Activated naive CD4-positive, alpha-beta T cell treated with anti-CD3 and anti-CD28 coated beads, Interleukin-2, amount 50 U/mL, for 24 hours (primary cell): Measurements from ENCODE around the gene MACF1.

Experiments used
- H3K27ac Mint-ChIP-seq: one replicate; pipeline ENCODE4 v1.8.0; 2021; ENCODE audit warnings: mild to moderate bottlenecking, mixed read lengths
- H3K27me3 Mint-ChIP-seq: one replicate; pipeline ENCODE4 v1.8.0; 2021; ENCODE audit warnings: mixed read lengths
- H3K36me3 Mint-ChIP-seq: one replicate; pipeline ENCODE4 v1.8.0; 2021; ENCODE audit warnings: mixed read lengths
- H3K4me1 Mint-ChIP-seq: one replicate; pipeline ENCODE4 v1.8.0; 2021; ENCODE audit warnings: mixed read lengths
- H3K4me3 Mint-ChIP-seq: one replicate; pipeline ENCODE4 v1.8.0; 2021; ENCODE audit warnings: mild to moderate bottlenecking, mixed read lengths
- H3K9me3 Mint-ChIP-seq: one replicate; pipeline ENCODE4 v1.8.0; 2021; ENCODE audit warnings: mixed read lengths

MACF1 gene

DNA sequence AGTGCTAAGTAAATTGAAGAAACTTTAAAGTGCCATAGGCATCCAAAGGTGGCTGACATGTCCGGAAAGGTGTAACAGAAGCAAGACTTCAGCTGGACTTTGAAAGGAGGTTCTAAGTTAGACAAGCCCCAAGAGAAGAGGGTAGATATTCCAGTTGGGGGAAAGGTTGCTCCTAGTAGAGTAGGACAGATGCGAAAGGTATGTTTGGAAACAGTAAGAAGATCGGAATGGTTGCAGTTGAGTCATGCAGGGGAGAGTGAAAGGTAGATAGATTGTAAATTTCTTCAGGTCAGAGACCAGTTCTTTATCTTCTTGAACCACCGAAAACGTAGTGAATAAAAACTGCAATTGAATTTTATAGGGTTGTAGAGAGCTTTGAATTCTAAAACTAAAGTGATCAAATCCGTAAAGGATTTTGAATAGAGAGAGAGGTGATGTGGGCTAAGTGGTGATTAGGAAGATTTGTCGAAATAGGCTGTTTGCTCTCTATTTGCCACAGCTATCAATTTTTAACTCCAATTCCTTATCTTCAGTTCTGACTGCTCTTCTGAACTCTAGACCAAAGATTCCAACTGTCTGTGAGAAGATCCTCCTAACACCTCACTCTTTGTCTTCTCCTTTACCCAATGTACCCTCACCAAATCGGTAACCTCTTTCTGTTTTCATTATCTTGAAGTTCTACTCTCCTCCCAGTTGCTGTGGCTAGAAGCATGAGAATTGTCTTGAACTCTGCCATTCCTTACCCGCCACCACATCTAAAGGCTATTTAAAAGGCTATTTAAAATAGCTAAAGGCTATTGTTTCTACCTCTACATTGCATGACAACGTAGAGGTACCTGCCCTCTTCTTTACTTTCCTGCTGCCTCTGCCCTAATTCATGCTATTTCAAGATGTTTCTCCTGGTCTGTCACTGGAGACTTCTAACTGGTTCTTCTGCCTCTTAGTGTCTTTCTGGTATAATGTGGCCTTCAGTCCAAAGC is 16.7 kb downstream of the MACF1 start:
- peaks cover 72% of the 10 kb centered on the region for H3K4me1 Mint-ChIP-seq
- H3K9me3 Mint-ChIP-seq, result no peaks in the 10 kb centered on the region
- no peaks in the 10 kb centered on the region for H3K27me3 Mint-ChIP-seq
- peaks cover 13% of the 10 kb centered on the region for H3K36me3 Mint-ChIP-seq
- H3K27ac Mint-ChIP-seq, result peak overlapping the region; percentile 91
- H3K4me3 Mint-ChIP-seq, result peak overlapping the region; percentile 30

DNA sequence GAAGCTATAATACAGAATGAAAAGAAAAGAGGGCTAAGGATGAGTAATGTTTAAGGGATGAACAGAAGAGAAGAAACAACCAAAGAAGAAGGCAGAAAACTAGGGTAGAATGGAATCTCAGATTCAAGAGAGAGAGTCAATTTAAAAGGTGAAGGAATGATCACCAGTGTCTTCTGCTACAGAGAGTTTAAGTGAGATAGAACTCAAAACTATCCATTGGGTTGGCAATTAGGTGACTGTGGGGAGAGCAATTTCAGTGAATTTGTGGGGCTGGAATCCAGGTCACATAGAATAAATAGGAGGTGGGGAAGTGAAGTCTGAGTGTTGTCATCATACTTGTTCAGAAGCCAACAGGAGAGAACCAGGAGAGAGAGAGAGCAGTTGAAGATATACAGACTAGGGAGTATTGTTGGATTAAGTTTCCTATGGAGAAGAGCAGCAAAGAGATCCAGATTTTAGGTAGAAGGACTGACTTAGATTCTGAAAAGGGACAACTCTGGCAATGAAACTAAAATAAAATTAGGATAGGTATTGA is 19.9 kb downstream of the MACF1 start:
- Mint-ChIP-seq H3K9me3 (no peaks in the 10 kb centered on the region), H3K27me3 (no peaks in the 10 kb centered on the region), H3K4me3 (no peak overlapping the region), H3K27ac (peak overlapping the region; percentile 26), H3K36me3 (peaks cover 13% of the 10 kb centered on the region), H3K4me1 (peaks cover 75% of the 10 kb centered on the region)

DNA sequence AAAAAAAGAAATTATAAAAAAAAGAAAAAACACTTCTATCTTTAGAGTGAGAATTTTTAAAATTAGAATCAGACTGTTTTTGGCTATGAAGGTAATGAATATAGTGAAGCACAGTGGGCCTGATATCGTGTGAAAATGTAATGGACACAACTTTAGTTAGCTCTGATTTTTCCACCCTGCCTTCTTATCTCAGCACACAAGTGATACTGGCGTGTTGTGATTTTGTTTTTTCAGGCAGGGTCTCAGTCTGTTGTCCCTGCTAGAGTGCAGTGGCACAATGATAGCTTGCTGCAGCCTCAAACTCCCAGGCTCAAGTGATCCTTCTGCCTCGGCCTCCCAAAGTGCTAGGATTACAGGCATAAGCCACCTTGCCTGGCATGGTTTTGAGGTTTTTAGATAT is 22.3 kb downstream of the MACF1 start:
- Mint-ChIP-seq H3K4me3 (no peak overlapping the region), H3K4me1 (peaks cover 77% of the 10 kb centered on the region), H3K9me3 (no peaks in the 10 kb centered on the region), H3K36me3 (peaks cover 12% of the 10 kb centered on the region), H3K27ac (peak overlapping the region; percentile 82), H3K27me3 (no peaks in the 10 kb centered on the region)

DNA sequence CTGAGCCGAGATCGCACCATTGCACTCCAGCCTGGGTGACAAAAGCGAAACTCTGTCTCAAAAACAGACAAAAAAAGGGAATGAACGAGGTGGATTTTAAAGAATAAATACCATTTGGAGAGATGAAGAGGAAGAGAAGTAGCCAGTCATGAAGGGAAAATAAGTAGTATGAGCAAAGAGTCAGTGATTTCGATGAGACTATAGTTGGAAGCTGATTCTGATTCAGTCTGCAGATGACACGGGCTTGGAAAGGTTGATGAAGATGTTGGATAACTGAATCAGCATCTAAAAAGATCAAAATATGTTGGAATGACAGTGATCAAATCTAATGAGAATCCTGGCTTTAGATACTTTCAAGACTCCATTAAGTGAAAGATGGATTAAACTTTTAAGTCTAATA is 23.8 kb downstream of the MACF1 start:
- peaks cover 11% of the 10 kb centered on the region for H3K36me3 Mint-ChIP-seq
- peak overlapping the region; percentile 32 for H3K27ac Mint-ChIP-seq
- H3K9me3 Mint-ChIP-seq, result no peaks in the 10 kb centered on the region
- peaks cover 76% of the 10 kb centered on the region for H3K4me1 Mint-ChIP-seq
- no peaks in the 10 kb centered on the region for H3K27me3 Mint-ChIP-seq
- H3K4me3 Mint-ChIP-seq, result no peak overlapping the region

DNA sequence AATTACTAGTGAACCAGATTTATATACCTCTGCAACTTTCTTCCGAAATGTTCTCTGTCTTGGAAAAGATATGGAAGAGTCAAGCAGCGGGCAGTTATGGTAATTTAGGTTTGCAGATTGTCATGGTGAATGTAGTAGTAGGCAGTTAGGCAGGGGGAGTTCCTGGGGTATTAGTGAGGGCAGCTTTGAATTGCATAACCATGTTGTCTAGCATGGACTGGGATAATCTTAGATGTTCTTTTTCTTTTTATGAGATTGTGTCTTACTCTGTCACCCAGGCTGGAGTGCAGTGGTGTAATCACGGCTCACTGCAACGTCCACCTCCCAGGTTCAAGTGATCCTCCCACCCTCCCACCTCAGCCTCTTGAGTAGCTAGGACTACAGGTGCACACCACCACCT is 25.0 kb downstream of the MACF1 start:
- Mint-ChIP-seq H3K4me1 (peaks cover 67% of the 10 kb centered on the region), H3K27ac (peak overlapping the region; percentile 69), H3K27me3 (no peaks in the 10 kb centered on the region), H3K4me3 (peak overlapping the region; percentile 43), H3K36me3 (peaks cover 6% of the 10 kb centered on the region), H3K9me3 (no peaks in the 10 kb centered on the region)

DNA sequence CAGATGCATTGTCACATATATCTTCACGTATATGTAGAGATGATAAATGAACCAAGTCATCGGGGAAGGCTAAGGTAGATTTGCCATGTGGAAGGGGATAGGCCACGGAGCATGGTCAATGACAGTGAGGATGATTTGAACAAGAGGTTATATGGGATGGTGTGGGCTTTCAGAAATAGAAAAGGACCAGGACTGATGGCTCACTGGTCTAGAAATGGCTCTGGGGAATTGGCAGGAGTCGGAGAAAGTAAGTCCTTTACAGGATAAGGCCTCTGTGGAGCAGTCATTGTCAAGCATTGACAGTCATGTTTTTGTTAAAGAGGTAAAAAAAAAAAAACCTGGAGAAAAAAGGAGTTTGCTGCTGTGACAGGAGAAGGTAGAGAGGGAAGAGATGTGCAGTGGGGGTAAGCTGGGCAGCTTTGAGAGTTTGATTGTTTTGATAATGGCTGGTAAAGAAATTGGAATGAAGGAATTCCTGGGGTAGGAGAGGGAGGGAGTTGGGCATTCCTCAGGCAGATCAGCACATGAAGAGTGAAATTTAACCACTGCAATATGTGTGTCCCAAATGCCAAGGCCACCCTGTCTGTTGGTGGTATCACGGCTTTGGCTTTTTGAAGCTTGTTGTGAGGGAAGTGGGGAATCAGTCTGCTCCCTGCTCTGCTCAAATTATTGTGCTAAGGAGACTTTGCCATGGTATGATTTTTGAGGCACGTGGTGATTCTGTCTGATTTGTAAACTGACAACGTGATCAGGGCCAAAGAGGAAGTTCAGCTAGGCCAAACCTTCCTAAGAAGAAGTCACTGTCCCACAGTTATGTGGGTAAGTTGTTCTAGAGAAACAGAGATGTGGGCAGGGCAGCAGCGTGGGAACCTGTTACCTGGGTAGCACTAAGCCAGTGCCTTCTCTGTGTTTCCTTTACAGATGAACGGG is 26.0 kb downstream of the MACF1 start:
- no peaks in the 10 kb centered on the region for H3K27me3 Mint-ChIP-seq
- peaks cover 66% of the 10 kb centered on the region for H3K4me1 Mint-ChIP-seq
- H3K36me3 Mint-ChIP-seq, result peaks cover 9% of the 10 kb centered on the region
- H3K9me3 Mint-ChIP-seq, result no peaks in the 10 kb centered on the region
- H3K27ac Mint-ChIP-seq, result peak overlapping the region; percentile 92
- H3K4me3 Mint-ChIP-seq, result peak overlapping the region; percentile 82

DNA sequence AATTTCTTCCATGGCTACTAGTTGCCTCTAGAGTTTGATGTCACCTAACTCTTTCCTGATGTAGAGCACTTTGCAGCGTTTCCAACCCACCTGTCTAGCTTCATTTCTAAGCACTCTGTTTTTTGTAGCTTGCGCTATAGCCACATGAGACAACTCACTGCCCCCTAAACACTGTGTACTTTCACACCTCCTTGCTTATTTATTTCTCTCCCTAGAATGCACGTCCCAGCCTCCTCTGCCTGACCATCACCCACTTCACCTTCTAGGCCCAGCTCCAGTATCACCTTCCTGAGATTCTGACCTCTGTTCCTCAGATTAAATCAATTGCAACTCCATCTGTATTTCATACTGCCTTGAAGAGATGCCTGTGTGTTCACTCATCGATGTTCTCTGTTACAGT is 32.5 kb downstream of the MACF1 start:
- H3K27ac Mint-ChIP-seq, result peak overlapping the region; percentile 37

DNA sequence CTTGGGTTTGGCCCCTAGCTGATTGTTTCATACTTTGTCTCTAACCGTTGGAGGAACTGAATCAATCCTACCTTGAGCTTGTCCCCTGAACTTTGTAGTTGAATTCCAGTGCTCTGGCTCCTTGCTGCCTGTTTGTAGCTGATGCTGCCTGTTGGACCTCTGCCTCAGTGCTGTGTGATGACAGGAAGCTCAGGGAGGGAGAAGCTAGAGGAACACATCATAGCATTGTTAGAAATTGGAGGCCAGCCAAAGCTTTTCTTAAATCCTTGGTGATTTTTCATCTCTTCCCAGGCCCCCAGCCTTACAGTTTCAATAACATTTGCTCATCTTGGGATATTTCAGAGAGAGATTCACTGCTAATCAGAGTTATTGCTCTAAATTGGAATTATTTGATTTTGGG is 34.0 kb downstream of the MACF1 start:
- no peak overlapping the region for H3K4me3 Mint-ChIP-seq
- H3K4me1 Mint-ChIP-seq, result peaks cover 59% of the 10 kb centered on the region
- no peaks in the 10 kb centered on the region for H3K9me3 Mint-ChIP-seq
- H3K27ac Mint-ChIP-seq, result peak overlapping the region; percentile 23
- H3K36me3 Mint-ChIP-seq, result peaks cover 17% of the 10 kb centered on the region
- no peaks in the 10 kb centered on the region for H3K27me3 Mint-ChIP-seq

More for the DNA sequence above, 32.5 kb downstream of the MACF1 start:
- Mint-ChIP-seq H3K4me1 (peaks cover 64% of the 10 kb centered on the region), H3K27me3 (no peaks in the 10 kb centered on the region), H3K9me3 (no peaks in the 10 kb centered on the region), H3K4me3 (no peak overlapping the region), H3K36me3 (peaks cover 20% of the 10 kb centered on the region)

DNA sequence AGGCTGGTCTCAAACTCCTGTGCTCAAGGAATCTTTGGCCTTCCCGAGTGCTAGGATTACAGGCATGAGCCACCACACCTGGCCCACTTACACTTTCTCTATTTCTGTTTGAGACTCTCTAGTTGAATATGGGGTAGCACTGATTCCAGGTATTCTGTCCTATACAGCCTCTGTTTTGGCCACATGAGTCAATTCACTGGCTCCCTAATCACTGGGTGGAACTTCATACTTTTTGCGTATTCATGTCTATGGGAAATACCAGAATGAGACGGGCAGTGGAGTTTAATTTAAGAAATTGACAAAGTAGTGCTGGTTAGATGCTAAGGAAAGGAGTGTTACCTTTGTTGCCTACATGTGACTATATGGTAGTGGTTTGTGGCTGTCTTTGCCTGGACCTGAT is 35.5 kb downstream of the MACF1 start:
- peak overlapping the region; percentile 97 for H3K27ac Mint-ChIP-seq
- peaks cover 17% of the 10 kb centered on the region for H3K36me3 Mint-ChIP-seq
- H3K4me3 Mint-ChIP-seq, result no peak overlapping the region
- peaks cover 64% of the 10 kb centered on the region for H3K4me1 Mint-ChIP-seq
- no peaks in the 10 kb centered on the region for H3K27me3 Mint-ChIP-seq
- H3K9me3 Mint-ChIP-seq, result no peaks in the 10 kb centered on the region

DNA sequence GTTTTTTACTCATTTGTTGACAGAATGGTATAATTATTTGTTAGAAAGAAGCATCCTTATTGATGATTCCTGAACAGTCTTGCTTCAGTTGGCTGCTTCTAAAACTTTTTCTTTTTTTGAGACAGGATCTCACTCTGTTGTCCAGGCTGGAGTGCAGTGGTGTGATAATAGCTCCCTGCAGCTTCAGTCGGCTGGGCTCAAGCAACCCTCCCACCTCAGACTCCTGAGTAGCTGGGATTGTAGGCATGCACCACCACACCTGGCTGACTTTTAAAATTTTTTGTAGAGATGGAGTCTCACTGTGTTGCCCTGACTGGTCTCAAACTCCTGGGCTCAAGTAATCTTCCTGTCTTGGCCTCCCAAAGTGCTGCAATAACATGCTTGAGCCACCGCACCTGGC is 38.8 kb downstream of the MACF1 start:
- Mint-ChIP-seq H3K27ac (no peak overlapping the region), H3K27me3 (no peaks in the 10 kb centered on the region), H3K4me3 (no peak overlapping the region), H3K9me3 (no peaks in the 10 kb centered on the region), H3K36me3 (peaks cover 14% of the 10 kb centered on the region), H3K4me1 (peaks cover 56% of the 10 kb centered on the region)

DNA sequence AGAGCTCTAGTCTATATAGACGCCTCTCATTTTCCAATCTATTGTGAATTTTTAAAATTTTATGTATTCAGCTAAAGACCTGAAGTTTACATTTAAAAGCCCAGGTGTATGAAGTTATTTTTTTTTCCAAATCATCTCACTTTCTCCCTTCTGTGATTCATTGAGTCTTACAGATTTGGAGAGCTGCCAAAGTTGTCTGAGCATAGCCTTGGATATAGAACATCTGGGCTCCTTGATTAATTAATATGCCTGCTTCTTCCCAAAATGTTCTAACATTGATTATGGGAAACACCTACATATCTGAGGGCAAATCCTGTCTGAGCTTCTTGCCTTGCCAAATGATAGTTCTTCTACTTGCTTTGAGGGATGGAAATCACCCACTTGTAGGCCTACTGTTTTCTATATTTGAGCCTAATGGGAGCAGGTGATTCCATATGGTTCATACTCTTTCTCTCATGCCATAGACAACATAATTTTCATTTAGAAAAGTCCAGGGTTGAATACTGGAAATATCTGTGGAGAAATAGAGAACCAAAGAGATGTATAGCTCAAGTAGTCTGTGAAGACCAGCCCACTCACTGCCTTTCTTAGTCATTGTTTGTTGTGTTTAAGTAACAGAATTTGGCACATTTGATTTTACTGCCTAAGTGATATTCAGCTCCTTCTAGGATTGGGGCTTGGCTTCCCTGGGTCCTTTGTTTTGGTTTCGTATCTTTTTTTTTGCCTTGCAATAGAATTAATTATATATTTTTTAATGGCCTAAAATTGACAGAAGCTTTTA is 46.2 kb downstream of the MACF1 start:
- peak overlapping the region; percentile 89 for H3K27ac Mint-ChIP-seq
- peak overlapping the region; percentile 59 for H3K4me3 Mint-ChIP-seq
- no peaks in the 10 kb centered on the region for H3K9me3 Mint-ChIP-seq
- H3K27me3 Mint-ChIP-seq, result no peaks in the 10 kb centered on the region
- H3K36me3 Mint-ChIP-seq, result peaks cover 26% of the 10 kb centered on the region
- peaks cover 57% of the 10 kb centered on the region for H3K4me1 Mint-ChIP-seq

DNA sequence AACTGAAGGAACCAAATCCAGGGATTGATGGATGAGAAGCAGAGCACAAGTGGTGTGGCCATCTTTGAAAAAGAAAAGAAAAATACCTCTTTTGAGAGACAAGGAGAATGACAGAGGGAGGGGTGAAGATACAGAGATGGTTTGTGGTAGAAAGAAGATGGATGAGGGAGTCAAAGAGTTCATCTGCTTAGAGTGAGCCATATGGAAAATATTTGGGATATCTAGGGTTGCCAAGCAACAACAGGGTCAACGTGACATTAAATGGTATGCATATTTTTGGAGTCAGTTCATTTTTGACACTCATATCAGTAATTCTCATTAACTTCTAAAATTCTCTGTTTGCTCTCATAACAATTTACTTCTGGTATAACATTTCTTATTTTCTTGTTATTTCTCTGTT is 50.7 kb downstream of the MACF1 start:
- no peak overlapping the region for H3K4me3 Mint-ChIP-seq
- no peaks in the 10 kb centered on the region for H3K27me3 Mint-ChIP-seq
- H3K36me3 Mint-ChIP-seq, result peaks cover 18% of the 10 kb centered on the region
- no peak overlapping the region for H3K27ac Mint-ChIP-seq
- peaks cover 42% of the 10 kb centered on the region for H3K4me1 Mint-ChIP-seq
- no peaks in the 10 kb centered on the region for H3K9me3 Mint-ChIP-seq

DNA sequence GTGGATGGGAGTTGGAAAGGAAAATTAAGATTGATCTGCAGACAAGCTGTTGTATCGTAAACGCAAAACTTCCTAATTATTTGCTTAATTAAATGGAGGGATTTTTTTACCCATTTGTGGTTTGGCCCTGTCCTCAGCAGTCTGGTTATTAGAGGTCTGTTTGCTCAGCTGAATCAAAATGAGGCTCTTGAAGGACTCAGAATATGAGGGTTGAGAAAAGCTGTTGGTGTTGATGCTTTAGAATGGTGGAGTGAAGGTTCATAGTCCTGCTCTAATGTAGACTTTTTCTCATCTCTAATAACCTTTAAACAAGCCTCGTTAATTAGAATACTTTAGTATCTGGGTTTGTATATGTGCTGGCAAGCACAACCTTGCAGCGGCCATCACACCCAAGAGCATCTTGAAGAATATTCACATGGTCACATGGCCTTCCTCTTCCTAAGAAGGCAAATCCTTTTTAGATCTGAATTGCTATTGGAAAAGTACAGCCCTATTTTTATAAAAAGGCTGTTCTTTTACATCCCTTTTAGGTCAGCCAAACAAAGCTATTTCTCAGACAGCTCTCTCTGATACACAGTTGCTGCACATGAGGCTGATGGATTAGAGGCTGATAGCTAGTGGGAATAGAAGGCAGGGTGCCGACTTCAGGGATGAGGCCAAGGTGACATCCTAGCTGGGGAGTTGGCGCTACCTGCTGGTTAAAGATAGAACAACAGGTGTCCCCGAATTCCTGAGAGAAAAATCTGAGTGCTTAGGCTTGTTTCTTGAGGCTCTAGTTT is 53.8 kb downstream of the MACF1 start:
- H3K9me3 Mint-ChIP-seq, result no peaks in the 10 kb centered on the region
- no peaks in the 10 kb centered on the region for H3K27me3 Mint-ChIP-seq
- no peak overlapping the region for H3K4me3 Mint-ChIP-seq
- peaks cover 43% of the 10 kb centered on the region for H3K4me1 Mint-ChIP-seq
- H3K36me3 Mint-ChIP-seq, result peaks cover 7% of the 10 kb centered on the region
- peak overlapping the region; percentile 83 for H3K27ac Mint-ChIP-seq

DNA sequence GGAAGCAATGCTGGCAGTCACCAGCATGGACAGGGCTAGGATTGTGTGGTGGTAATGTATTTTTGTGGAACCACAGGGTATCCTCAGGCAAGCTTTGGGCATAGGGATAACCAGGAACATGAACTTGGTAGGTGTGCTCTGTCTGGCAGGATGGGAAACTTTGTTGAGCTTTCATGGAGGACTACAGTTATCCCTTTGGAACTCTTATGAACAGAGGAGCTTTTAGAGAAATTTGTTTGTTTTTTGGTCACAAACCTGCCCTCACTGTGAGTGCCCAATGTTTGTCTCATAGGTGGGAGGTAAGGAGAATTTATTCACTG is 54.4 kb downstream of the MACF1 start:
- Mint-ChIP-seq H3K4me3 (no peak overlapping the region), H3K36me3 (peaks cover 7% of the 10 kb centered on the region), H3K4me1 (peaks cover 46% of the 10 kb centered on the region), H3K27ac (peak overlapping the region; percentile 83), H3K9me3 (no peaks in the 10 kb centered on the region), H3K27me3 (no peaks in the 10 kb centered on the region)
